ENCODE measurements around the gene AAK1.

- no peak for TF ChIP-seq SUZ12 (IDR thresholded peaks at IDR 0.05; ENCODE audit: extremely low read depth, insufficient read depth, insufficient read length)
- no peak for TF ChIP-seq YY1 (IDR thresholded peaks at IDR 0.05; ENCODE audit: insufficient read depth, insufficient read length)
Measured at GRCh38 chr2:69641887-69642708, 1.4 kb downstream of the AAK1 start.

Measured in NT2/D1 (cell line).